Activated CD8-positive, alpha-beta memory T cell treated with anti-CD3 and anti-CD28 coated beads, Interleukin-2, amount 50 U/mL, for 24 hours (primary cell): Measurements from ENCODE around the gene ZNF771.

Experiments
- DNase-seq: peaks from one replicate; pipeline ENCODE4 v3.0.0-alpha.2; 2020; ENCODE audit errors: extremely low read depth

Gene ZNF771

GRCh38 chr16:30398661-30399434 lies 8.6 kb upstream of the ZNF771 start:
- no peak for DNase-seq

GRCh38 chr16:30399435-30400186 lies 7.8 kb upstream of the ZNF771 start:
- no peak for DNase-seq

- DNase-seq: no peak
Measured at GRCh38 chr16:30401768-30402425, 5.5 kb upstream of the ZNF771 start.

- no peak for DNase-seq
Measured at GRCh38 chr16:30406795-30407101, 658 bp upstream of the ZNF771 start.

DNA sequence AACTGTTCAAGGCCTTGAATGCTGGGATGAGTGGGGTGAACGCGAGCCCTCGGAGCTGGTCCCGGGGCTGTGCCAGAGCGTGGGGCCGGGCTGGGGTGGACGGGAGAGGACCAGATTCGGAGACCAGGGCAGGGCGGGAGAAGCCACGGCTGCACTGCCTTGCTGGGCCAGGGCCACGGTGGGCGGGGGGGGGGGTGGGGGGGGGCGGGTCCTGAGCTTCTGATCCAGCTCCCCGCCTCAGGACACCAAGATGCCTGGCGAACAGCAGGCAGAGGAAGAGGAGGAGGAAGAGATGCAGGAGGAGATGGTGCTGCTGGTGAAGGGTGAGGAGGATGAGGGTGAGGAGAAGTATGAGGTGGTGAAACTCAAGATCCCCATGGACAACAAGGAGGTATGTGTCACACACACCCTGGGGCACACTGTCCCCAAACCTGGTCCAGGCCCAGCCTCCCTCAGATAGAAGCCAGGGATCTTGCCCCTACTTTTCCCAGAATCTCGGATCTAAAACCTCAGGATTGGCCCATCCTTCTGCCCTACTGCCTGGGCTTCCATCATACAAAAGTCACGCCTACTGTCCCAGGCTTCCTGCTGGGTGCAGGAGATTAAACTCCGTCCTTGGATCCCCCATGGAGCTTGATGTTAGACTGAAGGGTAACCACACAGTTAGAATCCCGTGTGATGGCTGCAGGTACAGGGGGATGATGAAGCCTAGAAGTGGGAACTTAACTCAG lies 563 bp downstream of the ZNF771 start:
- DNase-seq: no peak

DNA sequence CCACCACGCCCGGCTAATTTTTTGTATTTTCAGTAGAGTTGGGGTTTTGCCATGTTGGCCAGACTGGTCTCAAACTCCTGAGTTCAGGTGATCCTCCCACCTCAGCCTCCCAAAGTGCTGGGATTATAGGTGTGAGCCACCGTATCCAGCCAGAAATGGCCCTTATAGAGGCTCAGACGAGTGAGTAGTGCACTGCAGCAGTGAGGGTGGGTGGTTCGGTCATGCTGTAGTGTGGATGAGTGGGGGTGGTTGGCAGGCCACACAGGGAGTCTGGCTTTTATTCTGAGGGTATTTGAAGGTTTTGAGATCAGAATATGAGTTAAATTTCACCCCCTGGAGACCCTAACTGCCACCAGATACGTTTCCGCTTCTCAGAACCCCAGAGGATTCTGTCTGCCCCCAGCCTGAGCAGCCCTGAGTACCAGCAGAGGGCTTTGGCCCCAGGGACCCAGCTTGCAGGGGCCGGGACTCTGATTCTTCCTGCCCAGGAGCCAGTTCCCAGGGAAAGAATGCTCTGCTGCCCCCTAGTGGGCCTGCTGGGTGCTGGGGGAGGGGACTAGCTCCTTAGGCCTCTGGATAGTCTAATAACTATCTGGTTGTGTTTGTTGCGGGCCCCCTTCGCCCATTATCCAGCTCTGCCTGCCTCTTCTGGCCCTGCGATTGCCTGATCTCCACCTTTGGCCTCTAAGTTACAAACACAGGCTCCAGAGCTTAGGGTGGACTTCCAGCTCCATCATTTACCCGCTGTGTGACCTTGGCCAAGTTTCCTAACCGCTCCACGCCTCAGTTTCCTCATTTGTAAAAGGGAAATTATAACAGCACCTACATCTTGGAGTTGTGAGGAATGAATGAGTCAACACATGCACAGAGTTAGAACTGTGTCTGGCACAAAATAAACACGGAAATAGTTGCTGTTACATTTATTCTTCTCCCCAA lies 2.0 kb downstream of the ZNF771 start:
- peak; percentile 80 for DNase-seq

- DNase-seq: no peak
Measured at GRCh38 chr16:30413112-30413806, 5.9 kb downstream of the ZNF771 start.

GRCh38 chr16:30414159-30414558 lies 6.8 kb downstream of the ZNF771 start:
- DNase-seq: no peak

GRCh38 chr16:30416047-30416603 lies 8.7 kb downstream of the ZNF771 start:
- DNase-seq: no peak

- no peak for DNase-seq
Measured at GRCh38 chr16:30416624-30417528, 9.5 kb downstream of the ZNF771 start.

- no peak for DNase-seq
Measured at GRCh38 chr16:30417529-30418349, 10.3 kb downstream of the ZNF771 start.

GRCh38 chr16:30418350-30419181 lies 11.2 kb downstream of the ZNF771 start:
- no peak for DNase-seq

DNA sequence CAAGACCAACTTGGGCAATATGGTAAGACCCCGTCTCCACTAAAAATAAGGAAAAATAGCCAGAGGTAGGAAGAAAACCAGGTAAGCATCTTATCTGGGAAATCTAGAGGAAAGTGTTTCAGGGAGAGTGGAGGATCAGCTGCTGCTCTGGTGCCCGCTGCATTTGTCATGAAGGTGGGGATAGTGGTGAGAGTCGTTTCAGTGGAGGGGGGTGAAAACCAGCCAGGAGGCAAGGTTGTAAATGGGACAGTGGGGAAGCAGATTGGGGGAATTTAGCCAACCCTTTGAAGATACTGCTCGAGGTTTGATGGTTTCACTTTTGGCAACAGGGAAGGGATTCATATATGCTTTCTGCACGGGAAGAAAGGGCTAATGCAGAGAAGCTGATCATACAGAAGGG lies 13.6 kb downstream of the ZNF771 start:
- DNase-seq: no peak

DNA sequence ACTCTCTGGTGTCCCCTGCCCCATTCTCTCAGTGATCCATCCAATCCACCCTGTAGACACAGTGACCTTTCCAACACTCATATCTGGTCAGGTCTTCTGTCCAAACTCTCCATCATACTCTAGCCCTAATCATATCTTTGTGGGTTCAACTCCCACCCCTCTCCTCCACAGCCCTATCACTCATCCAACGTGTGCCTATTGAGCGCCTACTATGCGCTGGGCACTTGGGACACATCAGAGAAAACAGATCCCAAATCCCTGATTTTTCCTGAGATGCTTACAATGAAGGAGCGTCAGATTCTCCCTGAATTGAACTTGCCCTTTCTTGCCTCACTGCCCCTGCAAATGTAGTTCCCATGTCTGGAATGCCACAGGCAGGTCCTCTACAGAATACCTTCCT lies 20.6 kb downstream of the ZNF771 start:
- DNase-seq: no peak

- DNase-seq: no peak
Measured at GRCh38 chr16:30429418-30429677, 21.9 kb downstream of the ZNF771 start.

- peak; percentile 94 for DNase-seq
Measured at GRCh38 chr16:30429678-30430427, 22.4 kb downstream of the ZNF771 start, which contains the start of gene DCTPP1. Gene DCTPP1 (minus strand): TSS chr16:30430030. CDS start chr16:30429980, 50 bp downstream.
